HG02852 (cell line): Measurements from ENCODE around the gene MUTYH.

ENCODE experiments used
- ATAC-seq: cut with Tn5 transposase; IDR thresholded peaks from one replicate; pipeline ENCODE4 v1.9.1; 2021; ENCODE audit warnings: mild to moderate bottlenecking, moderate library complexity; ENCODE audit not compliant: unreplicated experiment

MUTYH gene

DNA sequence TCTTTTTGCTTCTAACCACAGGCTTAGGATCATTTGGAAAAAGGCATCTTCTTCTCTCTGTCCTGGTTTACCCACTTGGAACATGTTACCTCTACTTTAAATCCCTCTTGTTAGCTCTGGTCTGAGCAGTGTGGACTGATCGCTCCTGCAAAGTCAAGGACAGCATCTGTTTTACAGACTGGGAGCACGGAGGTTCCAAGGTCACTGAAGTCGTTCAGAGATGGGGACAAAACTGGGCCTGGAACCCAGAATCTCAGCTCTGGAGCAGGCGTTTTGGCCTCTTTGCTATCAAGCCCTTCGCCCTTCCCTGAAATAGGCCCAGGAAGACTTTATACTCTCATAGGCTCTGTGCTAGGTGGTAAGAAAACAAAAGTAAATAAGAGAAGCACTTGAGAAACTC is 11.3 kb upstream of the MUTYH start:
- ATAC-seq, result no peak

DNA sequence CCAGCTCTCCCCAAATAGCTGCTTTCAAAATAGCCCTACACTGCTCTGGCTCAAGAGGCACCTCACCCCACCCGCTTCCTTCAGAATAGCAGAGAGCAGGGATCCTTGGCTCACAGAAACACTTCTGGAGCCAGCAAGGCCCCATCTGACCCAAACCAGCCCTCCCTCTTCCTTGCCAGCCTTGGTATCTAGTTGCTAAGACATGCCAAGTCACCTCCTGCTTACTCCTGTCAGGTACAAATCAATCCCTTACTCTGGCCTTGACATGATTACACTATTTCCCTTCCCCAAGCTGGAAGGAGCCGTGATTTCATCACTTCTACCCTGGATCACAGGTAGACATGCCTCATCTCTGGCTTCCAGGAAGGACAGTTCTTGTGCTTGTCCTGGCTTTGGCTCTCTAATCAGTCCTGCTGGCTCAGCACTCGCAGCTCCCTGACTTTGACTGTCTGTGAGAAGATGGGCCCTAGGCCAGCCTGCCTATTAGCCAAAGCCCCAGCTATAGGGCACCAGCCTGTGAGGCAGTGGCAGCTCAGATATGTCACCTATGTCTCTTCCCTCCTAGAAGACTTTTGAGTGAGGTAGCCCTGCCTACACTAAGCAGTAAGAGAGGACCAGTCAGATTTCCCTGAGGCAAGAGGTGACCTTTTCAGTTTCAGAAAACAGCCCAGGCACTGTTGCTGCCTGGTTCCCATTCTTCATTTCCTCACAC is 8.9 kb upstream of the MUTYH start:
- ATAC-seq, result no peak

DNA sequence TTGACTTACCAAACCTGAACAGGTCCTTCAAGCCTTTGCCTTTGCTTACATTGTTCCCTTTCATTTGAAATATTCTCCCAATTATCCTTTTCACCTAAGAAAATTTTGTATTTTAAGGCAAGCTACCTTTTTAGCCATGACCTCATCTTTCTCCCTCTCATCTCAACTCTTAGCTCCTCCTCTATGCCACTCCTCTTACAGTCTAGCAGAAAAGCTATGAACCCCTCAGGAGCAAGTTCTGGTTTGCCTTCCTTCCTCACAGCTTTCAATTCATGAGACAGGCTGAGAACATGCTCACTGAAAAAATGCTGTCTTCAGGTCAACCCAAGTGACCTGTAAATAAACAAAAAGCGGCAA is 8.3 kb upstream of the MUTYH start:
- ATAC-seq, result no peak

DNA sequence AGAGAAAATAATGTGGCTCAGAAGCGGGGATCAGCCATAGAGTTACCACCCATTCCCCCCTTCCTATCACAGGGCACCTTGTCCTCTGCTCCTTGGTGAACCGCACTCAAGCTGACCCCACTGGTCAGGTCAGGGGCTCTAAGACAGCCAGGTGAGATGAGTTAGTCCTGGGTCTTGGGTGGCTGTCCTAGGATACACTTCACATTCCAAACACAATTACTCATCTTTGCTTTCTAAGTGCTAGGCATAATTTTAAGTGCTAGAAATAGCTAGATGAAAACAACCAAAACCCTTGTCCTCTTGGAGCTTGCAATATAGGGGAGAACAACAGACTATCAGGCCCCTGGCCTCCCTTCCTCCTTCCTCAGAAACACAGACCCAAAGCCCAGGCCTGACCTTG is 7.8 kb upstream of the MUTYH start:
- ATAC-seq, result no peak

DNA sequence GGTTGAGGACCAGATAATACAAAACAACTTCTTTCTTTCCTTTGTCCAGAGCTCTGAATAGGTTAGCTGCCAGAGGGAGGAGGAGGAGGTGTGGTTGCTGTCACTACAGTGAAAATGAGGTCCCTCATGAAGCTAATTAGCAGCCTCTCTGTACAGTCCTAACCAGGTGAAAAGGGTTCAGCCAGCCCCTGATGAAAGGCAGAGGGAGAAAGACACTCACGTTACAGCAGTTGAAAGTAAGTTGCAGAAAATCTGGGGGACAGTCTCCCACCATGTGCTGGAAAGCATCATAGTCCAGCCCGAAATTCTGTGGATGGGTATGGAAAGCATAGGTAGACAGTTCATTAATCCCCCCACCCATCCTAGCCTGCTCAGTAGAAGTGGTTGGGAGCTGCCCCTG is 6.2 kb upstream of the MUTYH start:
- ATAC-seq, result no peak

DNA sequence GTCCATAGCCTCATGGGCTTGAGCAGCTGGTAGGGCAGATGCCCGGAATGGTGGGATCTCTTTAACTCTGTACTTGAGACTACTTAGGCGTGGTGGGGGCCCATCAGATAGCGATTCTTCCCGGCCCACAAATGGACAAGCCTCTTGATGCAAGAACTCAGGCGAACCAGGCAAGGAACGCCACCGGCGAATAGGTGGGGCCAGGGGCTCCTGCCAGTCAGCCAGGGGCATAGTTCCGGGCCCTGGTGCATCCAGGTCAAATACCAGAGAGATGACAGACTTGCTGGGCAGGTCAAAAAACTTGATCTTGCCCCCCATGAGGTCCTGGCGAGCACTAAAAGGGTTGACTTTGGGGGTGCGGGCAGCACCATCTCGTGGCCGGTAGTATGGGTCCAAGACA is 4.8 kb upstream of the MUTYH start:
- no peak for ATAC-seq

DNA sequence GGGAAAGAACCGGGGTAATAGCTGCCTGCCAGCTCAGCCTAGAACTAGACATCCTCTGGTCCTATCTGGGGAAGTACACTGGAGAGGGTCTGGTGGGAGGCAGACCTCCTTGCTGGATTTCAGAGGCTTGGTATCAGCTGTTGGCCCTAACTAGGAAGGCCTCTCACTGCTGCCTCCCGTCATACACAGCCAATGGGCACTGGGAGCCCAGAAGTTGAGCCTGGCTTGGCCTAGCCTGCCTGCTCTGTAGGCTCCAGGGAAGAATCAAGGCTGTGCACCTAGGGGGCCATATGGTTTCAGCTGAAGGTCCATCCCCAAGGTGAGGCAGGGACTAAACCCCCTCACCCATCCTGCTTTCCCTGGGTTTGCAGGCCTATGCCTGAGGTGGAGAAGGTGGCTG is 4.3 kb upstream of the MUTYH start:
- no peak for ATAC-seq

DNA sequence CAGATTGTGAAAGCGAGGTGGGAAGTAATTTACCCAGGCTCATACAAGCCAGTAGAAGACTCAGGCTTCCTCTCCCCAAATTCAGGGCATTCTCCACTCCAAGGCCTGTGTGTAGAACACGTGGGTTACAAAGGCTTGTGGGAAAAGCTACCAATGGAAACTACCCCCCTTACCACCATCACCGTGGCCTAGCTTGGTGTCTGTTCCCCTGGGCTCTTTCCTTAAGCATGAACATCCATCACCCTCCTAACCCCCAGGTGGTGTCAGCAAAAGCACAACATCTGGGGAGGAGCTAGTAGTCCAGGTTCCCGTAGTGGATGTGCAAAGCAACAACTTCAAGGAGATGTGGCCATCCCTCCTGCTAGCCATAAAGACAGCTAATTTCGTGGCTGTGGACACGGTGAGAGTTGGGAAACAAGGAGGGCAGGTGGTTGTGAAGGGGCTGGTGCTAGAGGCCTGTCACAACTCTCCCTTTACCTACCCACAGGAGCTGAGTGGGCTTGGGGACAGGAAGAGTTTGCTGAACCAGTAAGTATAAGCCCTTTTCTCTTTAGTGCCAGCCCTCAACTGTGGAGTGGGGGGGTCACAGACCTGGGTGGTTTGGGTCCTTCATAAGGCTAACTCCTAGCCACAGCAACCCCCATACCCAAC is 701 bp upstream of the MUTYH start:
- no peak for ATAC-seq

DNA sequence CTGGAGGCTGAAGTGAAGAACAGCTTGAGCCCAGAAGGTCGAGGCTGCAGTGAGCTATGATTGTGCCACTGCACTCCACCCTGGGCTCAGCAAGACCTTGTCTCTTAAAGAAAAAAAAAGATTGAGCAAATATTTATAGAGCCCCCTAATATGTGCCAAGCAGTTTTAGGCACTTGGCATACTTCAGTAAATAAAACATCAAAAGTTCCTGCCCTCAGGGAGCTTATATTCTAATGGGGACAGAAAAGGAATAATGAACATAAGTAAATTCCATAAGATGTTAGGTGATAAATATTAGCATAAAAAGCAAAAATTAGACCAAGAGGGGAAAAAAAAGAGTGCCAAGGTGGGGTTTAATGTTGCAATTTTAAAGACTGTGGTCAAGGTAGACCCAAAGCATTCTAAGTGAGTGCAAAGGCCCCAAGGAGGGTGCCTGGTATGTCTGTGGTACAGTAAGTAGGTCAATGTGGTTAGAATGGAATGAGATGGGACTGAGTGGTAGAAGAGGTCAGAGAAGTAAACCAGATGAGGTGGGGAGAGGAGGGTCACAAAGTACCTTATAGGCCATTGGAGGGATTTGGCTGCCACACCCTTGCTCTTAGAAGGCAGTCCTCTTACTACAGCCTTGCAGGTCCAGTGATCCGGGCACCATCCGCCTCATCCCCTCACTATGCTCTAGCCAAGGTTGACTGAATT is 2.5 kb downstream of the MUTYH start:
- no peak for ATAC-seq

DNA sequence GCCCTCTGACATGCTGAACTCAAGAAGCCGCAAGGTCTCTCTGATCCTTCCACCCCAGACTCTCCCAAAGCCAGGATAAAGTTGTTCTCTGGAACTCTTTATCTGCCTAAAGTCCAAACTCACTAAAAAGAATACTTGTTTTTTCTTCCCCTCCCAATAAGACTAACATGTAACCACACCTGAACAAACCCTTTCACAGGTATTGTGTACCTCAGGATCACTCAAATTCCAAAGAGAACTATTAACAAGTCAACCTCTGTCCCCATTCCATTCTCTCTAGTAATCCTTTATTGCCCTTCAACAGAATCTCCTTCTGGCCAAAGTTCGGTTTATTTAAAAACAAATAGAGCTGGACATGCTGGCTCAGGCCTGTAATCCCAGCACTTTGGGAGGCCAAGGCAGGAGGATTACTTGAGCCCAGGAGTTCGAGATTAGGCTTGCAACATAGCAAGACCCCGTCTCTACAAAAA is 4.3 kb downstream of the MUTYH start:
- no peak for ATAC-seq

DNA sequence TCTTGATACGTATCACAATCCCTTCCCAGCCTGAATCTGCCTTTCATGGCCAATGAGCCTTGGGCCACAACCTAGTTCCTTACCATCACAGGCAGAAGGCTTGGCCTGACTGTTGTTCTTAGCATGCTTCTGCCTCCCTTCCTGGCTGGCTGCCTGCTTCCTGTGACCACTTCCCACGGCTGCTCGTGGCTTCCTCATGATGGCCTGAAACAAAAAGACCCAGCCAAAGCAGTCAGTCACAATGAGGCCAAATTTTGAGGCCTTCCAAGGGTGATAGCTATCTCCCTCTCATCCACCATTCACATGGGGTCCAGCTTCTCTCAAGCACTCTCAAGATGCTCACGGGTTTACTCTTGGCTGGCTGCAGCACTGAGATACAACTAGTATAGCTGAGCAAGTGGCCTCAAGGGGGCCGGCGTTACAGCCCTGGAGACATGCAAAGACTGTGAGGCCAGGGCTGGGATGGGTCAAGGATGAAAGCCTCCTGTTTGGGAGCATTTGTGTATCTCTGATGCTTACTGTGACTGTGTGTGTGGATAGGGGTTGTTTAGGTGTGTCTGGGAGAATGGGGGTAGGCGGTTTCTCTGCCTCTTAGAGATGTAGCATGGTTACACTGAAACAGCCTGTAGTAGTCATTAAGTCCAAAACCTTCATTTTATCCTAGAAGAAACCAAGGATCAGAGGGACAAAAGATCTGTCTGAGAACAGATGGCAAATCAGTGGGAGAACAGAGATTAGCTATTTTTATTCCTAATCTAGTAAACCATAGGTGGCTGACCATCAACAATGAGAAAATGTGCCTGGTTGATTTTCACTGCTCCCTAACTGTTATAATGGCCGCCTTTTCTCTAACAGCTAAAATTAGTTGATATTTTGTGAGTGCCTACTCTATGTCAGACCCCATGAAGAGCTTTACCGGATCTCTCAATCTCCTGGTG is 5.7 kb downstream of the MUTYH start:
- ATAC-seq, result no peak

DNA sequence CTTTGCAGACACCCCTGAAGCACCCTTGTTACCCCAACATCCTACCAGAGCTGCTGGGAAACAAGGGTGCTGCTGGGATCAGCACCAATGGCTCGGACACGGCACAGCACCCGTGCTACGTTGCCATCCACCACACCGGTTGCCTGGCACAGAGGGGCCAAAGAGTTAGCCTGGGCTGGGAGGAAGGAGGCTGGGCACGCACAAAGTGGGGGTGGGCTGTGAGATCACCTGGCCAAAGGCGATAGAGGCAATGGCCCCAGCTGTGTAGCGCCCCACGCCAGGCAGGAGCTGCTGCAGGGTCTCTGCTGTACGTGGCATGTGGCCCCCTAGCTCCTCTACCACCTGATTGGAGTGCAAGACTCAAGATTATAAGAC is 7.9 kb downstream of the MUTYH start:
- no peak for ATAC-seq

DNA sequence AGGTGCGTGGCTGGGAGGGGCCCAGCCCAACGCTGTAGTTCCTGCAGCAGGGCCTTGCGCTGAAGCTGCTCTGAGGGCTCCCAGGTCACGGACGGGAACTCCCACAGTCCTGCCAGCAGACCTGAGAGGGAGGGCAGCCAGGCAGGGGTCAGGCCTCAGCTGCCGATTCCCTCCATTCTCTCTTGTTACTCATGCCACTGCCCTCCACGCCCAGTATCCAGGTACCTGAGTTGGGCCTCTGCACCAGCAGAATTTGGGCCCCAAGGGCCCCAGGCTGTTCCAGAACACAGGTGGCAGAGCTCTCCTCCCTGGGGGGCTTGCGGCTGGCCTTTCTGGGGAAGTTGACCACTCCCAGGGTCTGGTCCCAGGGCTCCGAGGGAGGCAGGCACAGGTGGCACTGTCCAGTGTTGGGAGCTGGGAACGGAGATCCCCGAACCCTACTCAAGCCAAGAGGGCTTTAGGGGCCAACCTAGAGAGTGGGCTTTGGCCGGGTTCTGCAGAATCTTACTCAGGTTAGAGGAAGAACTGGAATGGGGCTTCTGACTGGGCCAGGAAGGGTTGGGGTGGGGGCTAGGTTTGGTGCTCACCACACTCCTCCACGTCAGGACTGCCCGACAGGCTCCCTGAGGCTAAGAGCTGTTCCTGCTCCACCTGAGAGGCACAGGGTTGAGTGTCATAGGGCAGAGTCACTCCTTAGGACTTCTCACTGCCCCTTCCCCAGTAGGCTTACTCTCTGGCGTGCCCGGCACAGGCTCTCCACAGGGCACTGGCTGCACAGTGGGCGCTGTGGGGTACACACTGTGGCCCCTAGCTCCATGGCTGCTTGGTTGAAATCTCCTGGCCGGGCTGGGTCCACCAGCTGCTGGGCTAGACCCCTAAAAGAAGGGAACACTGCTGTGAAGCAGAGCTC is 8.5 kb downstream of the MUTYH start:
- no peak for ATAC-seq

DNA sequence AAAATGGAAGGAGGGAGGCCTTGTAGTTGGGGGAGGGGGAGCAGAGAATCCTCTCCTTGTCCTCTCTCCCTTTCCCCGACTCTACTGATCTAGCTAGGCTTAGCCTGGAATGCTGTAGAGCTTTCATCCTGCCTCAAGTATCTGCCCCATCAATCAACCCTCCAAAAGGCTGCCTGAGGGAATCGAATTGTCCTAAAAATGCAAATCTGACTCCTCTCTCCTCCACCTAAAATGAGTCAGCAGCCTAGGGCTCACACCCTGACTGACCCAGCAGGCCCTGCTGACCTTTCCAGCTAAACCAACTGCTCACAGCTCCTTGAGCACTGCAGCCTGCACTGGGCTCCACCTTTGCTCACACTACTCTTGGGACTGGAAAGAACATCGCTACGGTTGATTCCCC is 10.8 kb downstream of the MUTYH start:
- no peak for ATAC-seq

DNA sequence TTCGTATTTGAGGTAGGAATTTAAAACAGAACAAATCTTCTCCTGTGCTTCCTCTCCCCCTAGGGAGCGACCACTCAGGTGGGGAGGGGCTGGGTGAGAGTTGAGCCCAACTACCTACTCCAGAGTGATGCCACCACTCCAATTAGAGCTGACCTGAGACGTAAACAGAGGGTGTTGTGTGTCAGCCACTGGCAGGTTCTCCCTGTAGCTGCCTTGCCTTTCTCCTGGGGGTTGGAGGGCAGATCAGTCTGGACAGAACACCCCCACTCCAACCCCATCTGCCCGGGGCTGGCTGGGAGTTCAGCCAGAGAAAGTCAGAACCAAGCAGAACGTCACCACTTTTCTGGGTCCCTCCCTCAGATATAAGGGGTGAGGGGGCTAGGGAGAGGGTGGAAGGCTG is 11.6 kb downstream of the MUTYH start:
- no peak for ATAC-seq

DNA sequence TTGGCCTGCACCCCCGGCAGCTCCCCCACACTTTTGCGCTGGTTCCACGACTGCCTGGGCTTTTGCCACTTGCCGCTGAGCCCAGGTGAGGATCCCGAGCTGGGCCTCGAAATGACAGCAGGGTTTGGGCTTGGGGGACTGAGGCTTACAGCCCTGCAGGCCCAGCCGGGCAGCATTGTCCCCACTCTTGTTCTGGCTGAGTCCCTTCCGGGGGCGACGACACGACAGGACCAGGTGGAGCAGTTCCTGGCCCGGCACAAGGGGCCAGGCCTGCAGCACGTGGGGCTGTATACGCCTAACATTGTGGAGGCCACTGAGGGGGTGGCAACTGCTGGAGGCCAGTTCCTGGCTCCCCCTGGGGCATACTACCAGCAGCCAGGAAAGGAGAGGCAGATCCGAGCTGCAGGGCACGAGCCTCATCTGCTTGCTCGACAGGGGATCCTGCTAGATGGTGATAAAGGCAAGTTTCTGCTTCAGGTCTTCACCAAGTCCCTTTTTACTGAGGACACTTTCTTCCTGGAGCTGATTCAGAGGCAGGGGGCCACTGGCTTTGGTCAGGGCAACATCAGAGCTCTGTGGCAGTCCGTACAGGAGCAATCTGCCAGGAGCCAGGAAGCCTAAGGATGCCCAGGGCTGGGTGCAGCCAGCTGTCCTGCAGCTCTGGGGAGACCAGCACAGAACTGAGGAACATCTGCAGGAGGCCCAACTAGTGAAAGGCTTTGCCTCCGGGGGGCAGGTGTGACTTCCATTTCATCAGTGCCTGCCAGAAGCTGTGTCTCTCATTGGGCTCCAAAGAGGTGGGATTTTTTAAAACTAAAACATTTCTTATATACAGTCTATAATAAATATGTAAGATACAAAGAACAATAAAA is 12.4 kb downstream of the MUTYH start:
- no peak for ATAC-seq

DNA sequence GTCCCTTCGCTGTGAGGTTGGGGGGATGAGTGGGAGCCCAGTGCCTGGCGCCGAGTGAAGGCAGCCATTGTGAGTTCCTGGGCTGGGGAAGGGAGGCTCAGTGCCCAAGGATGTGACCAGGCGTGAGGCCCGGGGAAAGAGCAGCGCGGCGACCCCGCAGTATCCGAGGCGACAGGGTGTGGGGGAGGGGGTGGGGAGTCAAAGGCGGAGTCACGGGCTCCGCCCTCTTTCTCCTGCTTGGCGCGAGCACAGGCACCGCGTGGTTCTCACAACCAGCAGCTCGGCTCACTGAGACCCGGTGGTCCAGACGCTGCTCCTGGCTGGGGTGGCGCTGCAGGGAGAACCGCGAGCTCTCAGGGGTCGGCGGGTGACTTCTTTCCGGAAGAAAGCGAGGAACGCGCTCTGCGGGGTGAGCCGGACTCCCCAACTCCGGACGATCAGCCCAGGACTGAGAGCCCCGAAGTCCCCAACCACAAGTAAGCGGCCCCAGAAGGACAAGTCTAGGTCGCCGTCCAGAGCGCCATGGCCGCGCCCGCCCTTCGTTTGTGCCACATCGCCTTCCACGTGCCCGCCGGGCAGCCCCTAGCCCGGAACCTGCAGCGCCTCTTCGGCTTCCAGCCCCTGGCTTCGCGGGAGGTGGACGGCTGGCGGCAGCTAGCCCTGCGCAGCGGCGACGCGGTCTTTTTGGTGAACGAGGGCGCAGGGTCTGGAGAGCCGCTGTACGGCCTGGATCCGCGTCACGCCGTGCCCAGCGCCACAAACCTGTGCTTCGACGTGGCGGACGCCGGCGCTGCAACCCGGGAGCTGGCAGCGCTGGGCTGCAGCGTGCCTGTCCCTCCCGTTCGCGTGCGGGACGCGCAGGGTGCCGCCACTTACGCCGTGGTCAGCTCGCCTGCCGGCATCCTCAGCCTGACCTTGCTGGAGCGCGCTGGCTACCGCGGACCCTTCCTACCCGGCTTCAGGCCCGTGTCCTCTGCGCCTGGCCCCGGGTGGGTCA is 13.3 kb downstream of the MUTYH start, which contains the start of gene HPDL:
Gene HPDL, plus strand, starts transcription at position 269 of the 997 bp plus-strand sequence. Its CDS starts 254 bp downstream, at position 523.
- no peak for ATAC-seq
